ENCODE results near the gene SYNJ2. TPM values are rescaled to one million over a fixed set of nuclear protein-coding genes. Genes with fewer than 3 reads are reported as not detected.

SYNJ2 gene
- total RNA-seq, 1 donor from 2014 or later, result 18.9 TPM

GRCh38 chr6:157989541-157990289 lies 8.1 kb downstream of the SYNJ2 start:
- no peaks in the 10 kb centered on the region for H3K9me3 Mint-ChIP-seq (ENCODE audit: low read depth)
- no peak overlapping the region for H3K4me3 Mint-ChIP-seq (ENCODE audit: low read depth)
- no peaks in the 10 kb centered on the region for H3K36me3 Mint-ChIP-seq (ENCODE audit: insufficient read depth)
- DNase-seq (ENCODE audit: low spot score, unreplicated experiment), result no peak
- TF ChIP-seq, protein P1, sequence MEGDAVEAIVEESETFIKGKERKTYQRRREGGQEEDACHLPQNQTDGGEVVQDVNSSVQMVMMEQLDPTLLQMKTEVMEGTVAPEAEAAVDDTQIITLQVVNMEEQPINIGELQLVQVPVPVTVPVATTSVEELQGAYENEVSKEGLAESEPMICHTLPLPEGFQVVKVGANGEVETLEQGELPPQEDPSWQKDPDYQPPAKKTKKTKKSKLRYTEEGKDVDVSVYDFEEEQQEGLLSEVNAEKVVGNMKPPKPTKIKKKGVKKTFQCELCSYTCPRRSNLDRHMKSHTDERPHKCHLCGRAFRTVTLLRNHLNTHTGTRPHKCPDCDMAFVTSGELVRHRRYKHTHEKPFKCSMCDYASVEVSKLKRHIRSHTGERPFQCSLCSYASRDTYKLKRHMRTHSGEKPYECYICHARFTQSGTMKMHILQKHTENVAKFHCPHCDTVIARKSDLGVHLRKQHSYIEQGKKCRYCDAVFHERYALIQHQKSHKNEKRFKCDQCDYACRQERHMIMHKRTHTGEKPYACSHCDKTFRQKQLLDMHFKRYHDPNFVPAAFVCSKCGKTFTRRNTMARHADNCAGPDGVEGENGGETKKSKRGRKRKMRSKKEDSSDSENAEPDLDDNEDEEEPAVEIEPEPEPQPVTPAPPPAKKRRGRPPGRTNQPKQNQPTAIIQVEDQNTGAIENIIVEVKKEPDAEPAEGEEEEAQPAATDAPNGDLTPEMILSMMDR (IDR thresholded peaks at IDR 0.05; ENCODE audit: unreplicated experiment), result no peak
- H3K27me3 Mint-ChIP-seq, result no peaks in the 10 kb centered on the region
- H3K4me1 Mint-ChIP-seq (ENCODE audit: low read depth), result peaks cover 28% of the 10 kb centered on the region
- no peak overlapping the region for H3K27ac Mint-ChIP-seq

DNA sequence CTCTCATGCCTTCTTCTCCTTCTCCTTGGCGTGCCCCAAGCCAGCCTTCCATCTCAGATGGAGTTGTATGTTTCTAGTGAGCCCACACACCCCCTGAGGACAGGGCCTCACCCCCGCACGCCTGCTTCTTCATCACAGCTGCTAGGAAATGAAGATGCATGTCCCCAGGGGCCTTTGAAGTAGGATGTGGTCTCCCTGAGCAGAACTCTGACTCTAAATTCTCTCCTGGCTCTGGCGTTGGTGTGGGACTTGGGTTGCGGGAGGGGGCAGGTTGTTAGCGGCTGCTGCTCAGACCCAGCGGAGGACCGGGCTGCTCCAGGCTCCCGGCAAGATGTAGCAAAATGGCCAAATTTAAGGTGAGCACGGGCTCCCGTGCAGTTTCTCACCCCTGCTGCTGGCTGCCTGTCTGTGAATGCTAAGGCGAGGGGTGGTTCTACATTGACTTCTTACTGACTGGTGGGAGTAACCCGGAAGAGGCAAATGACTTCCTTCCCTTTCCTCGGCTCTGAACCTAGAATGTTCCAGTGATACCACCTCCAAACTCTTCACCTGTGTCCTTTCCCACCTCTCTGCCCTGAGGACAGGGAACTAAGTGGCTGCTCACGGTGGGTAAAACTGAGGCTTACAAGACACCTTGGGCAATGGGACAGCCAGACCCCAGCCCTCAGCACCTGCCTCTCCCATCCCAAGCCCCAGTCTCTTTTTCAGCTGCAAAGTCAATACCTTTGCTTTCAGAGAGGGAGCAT lies 8.8 kb downstream of the SYNJ2 start:
- no peaks in the 10 kb centered on the region for H3K27me3 Mint-ChIP-seq
- peaks cover 22% of the 10 kb centered on the region for H3K4me1 Mint-ChIP-seq (ENCODE audit: low read depth)
- TF ChIP-seq, protein P1 (IDR thresholded peaks at IDR 0.05; ENCODE audit: unreplicated experiment), result no peak
- no peak overlapping the region for H3K27ac Mint-ChIP-seq
- DNase-seq (ENCODE audit: low spot score, unreplicated experiment), result no peak
- no peaks in the 10 kb centered on the region for H3K9me3 Mint-ChIP-seq (ENCODE audit: low read depth)
- H3K4me3 Mint-ChIP-seq (ENCODE audit: low read depth), result no peak overlapping the region
- H3K36me3 Mint-ChIP-seq (ENCODE audit: insufficient read depth), result no peaks in the 10 kb centered on the region

DNA sequence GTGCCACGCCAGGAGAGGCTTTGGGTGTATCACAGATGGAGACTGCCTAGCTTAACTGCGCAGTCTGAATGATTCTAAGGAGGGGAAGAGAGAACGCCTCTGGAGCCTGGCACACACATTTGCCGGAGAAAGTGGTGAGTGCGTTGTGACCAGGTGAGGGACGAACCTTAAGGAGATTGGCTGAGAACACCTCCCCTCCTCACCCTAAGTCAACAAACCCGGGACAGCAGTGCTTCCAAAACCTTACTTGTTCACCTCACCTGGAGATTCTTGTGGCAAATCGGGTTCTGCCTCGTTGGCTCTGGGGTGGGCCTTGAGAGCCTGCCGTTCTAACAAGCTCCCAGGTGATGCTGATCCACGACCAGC lies 9.4 kb downstream of the SYNJ2 start:
- DNase-seq (ENCODE audit: low spot score, unreplicated experiment), result no peak
- no peaks in the 10 kb centered on the region for H3K27me3 Mint-ChIP-seq
- H3K4me3 Mint-ChIP-seq (ENCODE audit: low read depth), result no peak overlapping the region
- peaks cover under 1% of the 10 kb centered on the region for H3K36me3 Mint-ChIP-seq (ENCODE audit: insufficient read depth)
- TF ChIP-seq, protein P1 (IDR thresholded peaks at IDR 0.05; ENCODE audit: unreplicated experiment), result no peak
- H3K27ac Mint-ChIP-seq, result no peak overlapping the region
- peaks cover 1% of the 10 kb centered on the region for H3K9me3 Mint-ChIP-seq (ENCODE audit: low read depth)
- H3K4me1 Mint-ChIP-seq (ENCODE audit: low read depth), result peaks cover 20% of the 10 kb centered on the region

- H3K9me3 Mint-ChIP-seq (ENCODE audit: low read depth), result peaks cover 5% of the 10 kb centered on the region
- peaks cover 27% of the 10 kb centered on the region for H3K4me1 Mint-ChIP-seq (ENCODE audit: low read depth)
- H3K36me3 Mint-ChIP-seq (ENCODE audit: insufficient read depth), result peaks cover 4% of the 10 kb centered on the region
- TF ChIP-seq, protein P1 (IDR thresholded peaks at IDR 0.05; ENCODE audit: unreplicated experiment), result no peak
- H3K27me3 Mint-ChIP-seq, result no peaks in the 10 kb centered on the region
- H3K27ac Mint-ChIP-seq, result no peak overlapping the region
- no peak for DNase-seq (ENCODE audit: low spot score, unreplicated experiment)
- H3K4me3 Mint-ChIP-seq (ENCODE audit: low read depth), result no peak overlapping the region
Observed at GRCh38 chr6:157993076-157993475, 11.4 kb downstream of the SYNJ2 start.

DNA sequence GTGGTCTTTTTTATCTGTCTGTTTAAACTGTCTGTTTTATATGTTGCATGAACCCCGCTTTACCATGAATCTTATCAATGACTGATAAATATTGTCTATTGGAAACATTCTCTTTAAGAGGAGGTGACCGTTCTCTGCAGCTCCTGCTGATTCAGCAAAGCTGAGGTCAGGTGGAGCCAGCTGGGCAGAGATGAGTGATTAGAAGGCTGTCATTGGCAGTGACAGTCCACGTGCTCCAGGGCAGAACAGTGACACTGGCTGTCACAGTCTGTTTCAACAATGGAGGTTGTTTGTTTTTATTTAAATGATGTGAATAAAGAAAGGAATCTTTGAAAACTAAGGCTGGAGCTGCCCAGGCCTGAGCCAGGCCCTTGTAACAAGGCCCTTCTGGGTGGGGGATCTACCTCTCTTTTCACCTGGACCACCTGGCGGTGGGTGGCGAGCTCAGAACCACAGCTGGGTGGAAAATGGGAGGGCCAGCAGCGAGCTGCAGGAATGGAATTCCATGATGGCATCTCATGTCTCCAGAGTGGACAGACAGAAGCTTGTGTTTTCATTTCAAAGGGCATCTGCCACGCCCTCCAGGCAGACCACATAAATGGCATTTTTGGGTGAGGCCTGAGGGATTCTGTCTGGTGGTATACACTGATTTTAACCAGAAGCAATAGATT lies 12.6 kb downstream of the SYNJ2 start:
- Mint-ChIP-seq H3K4me3 (ENCODE audit: low read depth) (no peak overlapping the region), H3K27me3 (no peaks in the 10 kb centered on the region), H3K4me1 (ENCODE audit: low read depth) (peaks cover 29% of the 10 kb centered on the region), H3K36me3 (ENCODE audit: insufficient read depth) (peaks cover 4% of the 10 kb centered on the region), H3K9me3 (ENCODE audit: low read depth) (peaks cover 5% of the 10 kb centered on the region), H3K27ac (no peak overlapping the region)
- no peak for DNase-seq (ENCODE audit: low spot score, unreplicated experiment)
- TF ChIP-seq, protein P1 (IDR thresholded peaks at IDR 0.05; ENCODE audit: unreplicated experiment), result no peak
